Caco-2 (cell line): ENCODE measurements around the gene HOXD8. TPM values are rescaled to one million over a fixed set of nuclear protein-coding genes. Genes with fewer than 3 reads are reported as not detected.

ENCODE experiments used
- BruUV-seq: library from RNA; stranded (reverse); fragments of 400-500 nt; replicated peaks from 2 replicates; lab custom pipeline; 2021; lab: Mats Ljungman, UMichigan
- CTCF ChIA-PET: fragments of 300-600 bp; sonication (Branson Sonifier 250); formaldehyde crosslinking; loops from one replicate; lab custom pipeline; 2022; ENCODE audit warnings: antibody characterized with exemption; lab: Charles Lee
- POLR2A ChIA-PET: fragments of 300-600 bp; sonication (Branson Sonifier 250); formaldehyde crosslinking; loops from one replicate; lab custom pipeline; 2022; ENCODE audit warnings: antibody characterized with exemption; lab: Charles Lee
- DNase-seq, 2 experiments: peaks; one replicate each; pipeline versions ENCODE4 v3.0.0 to v3.0.0-alpha.2; 2020 to 2022
- H3K27me3 ChIP-seq: replicated peaks from 2 replicates; pipeline ENCODE4 v1.6.0; 2011; ENCODE audit warnings: low read length; ENCODE audit not compliant: control insufficient read depth, insufficient read depth
- H3K36me3 ChIP-seq: 2 replicates; pipeline ENCODE4 v1.5.1; 2011; ENCODE audit warnings: low read length; ENCODE audit not compliant: control insufficient read depth, insufficient read depth
- H3K4me1 ChIP-seq: fragments of 250-450 bp; sonication (Bioruptor Pico); 2 replicates; pipeline ENCODE4 v1.5.1; 2020; ENCODE audit warnings: mild to moderate bottlenecking
- H3K4me3 ChIP-seq: 2 replicates; pipeline ENCODE4 v1.5.1; 2011; ENCODE audit warnings: low read depth, mild to moderate bottlenecking, control low read depth, low read length
- H3K9me3 ChIP-seq: fragments of 250-450 bp; sonication (Bioruptor Pico); 2 replicates; pipeline ENCODE4 v1.5.1; 2020; ENCODE audit warnings: mild to moderate bottlenecking, moderate library complexity
- H3K27ac Mint-ChIP-seq: one replicate; pipeline ENCODE4 v1.8.0; 2022; ENCODE audit warnings: mixed read lengths; ENCODE audit not compliant: unreplicated experiment
- H3K27me3 Mint-ChIP-seq: one replicate; pipeline ENCODE4 v1.8.0; 2022; ENCODE audit warnings: mixed read lengths; ENCODE audit not compliant: insufficient read depth, unreplicated experiment
- H3K36me3 Mint-ChIP-seq: one replicate; pipeline ENCODE4 v1.8.0; 2022; ENCODE audit warnings: mild to moderate bottlenecking, mixed read lengths; ENCODE audit not compliant: insufficient read depth, unreplicated experiment
- H3K4me1 Mint-ChIP-seq: one replicate; pipeline ENCODE4 v1.8.0; 2022; ENCODE audit warnings: low read depth, mixed read lengths; ENCODE audit not compliant: unreplicated experiment
- H3K4me3 Mint-ChIP-seq: one replicate; pipeline ENCODE4 v1.8.0; 2022; ENCODE audit warnings: mild to moderate bottlenecking, moderate library complexity, mixed read lengths; ENCODE audit not compliant: unreplicated experiment
- H3K9me3 Mint-ChIP-seq: one replicate; pipeline ENCODE4 v1.8.0; 2022; ENCODE audit warnings: mixed read lengths; ENCODE audit not compliant: unreplicated experiment
- intact Hi-C: fragments of 100-400 bp; cut with micrococcal nuclease; formaldehyde crosslinking; loops from one replicate; pipeline ENCODE4 v1.10.0; 2022; ENCODE audit not compliant: unreplicated experiment
- total RNA-seq: library from RNA; stranded (reverse); gene quantifications from 2 replicates; pipeline ENCODE4 v1.2.3, GENCODE V29; 2022
- TF ChIP-seq, protein P1 (sequence below), 2 experiments: fragments of 200-600 bp in 1 of 2; IDR thresholded peaks; 1 replicate in 1 of 2; 2 replicates in 1 of 2; pipeline versions ENCODE4 v1.5.1 to v1.8.0; 2011 to 2022; ENCODE audit warnings: antibody characterized with exemption in 1 of 2, control low read depth in 1 of 2, inconsistent platforms in 1 of 2, low read depth in 1 of 2, low read length in 1 of 2, mild to moderate bottlenecking in 1 of 2, moderate library complexity in 1 of 2; ENCODE audit not compliant: insufficient read depth in 1 of 2, severe bottlenecking in 1 of 2, unreplicated experiment in 1 of 2

HOXD8 gene
- total RNA-seq, 1 experiment from 2014 or later: not detected

DNA sequence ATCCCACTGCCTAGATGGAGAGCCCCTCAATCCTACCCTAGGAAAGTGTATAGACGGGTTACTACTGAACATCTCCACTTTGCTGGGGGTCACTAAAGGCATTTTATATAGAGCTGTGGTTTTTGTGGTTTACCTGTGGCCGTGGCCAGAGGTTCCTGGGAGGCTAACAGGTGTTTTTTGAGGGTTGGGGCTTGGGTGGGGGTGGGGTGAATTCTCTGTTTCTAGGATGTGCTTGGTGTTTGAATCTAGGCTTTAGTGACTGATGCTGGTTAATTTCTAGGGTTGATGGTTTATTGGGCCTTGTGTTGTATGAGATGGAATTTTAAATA is 7.7 kb downstream of the HOXD8 start:
- TF ChIP-seq, protein P1, sequence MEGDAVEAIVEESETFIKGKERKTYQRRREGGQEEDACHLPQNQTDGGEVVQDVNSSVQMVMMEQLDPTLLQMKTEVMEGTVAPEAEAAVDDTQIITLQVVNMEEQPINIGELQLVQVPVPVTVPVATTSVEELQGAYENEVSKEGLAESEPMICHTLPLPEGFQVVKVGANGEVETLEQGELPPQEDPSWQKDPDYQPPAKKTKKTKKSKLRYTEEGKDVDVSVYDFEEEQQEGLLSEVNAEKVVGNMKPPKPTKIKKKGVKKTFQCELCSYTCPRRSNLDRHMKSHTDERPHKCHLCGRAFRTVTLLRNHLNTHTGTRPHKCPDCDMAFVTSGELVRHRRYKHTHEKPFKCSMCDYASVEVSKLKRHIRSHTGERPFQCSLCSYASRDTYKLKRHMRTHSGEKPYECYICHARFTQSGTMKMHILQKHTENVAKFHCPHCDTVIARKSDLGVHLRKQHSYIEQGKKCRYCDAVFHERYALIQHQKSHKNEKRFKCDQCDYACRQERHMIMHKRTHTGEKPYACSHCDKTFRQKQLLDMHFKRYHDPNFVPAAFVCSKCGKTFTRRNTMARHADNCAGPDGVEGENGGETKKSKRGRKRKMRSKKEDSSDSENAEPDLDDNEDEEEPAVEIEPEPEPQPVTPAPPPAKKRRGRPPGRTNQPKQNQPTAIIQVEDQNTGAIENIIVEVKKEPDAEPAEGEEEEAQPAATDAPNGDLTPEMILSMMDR (IDR thresholded peaks at IDR 0.05; ENCODE audit: insufficient read depth in 1 of 2, low read depth in 1 of 2, low read length in 1 of 2, severe bottlenecking in 1 of 2, unreplicated experiment in 1 of 2): no peak
- ChIA-PET CTCF (interaction anchor here (0.5 to 1.0 kb wide), 2 partner anchors 9 to 318 kb away, joined by 3 to 5 read pairs; no protein-coding TSS in a partner anchor), POLR2A (no interaction called here)
- no peaks in the 10 kb centered on the region for H3K9me3 ChIP-seq
- no peaks in the 10 kb centered on the region for H3K36me3 ChIP-seq
- Mint-ChIP-seq H3K4me1 (peaks cover 11% of the 10 kb centered on the region), H3K4me3 (peak overlapping the region; percentile 76), H3K36me3 (no peaks in the 10 kb centered on the region), H3K27me3 (peaks cover 45% of the 10 kb centered on the region), H3K9me3 (no peaks in the 10 kb centered on the region), H3K27ac (no peak overlapping the region)
- DNase-seq: no peak
- H3K4me3 ChIP-seq: no peak overlapping the region
- intact Hi-C loops: loop anchor here (5.0 kb wide), 1 partner anchor 50 kb away; the partner anchor contains the start of gene HOXD1
- no TSS peak for BruUV-seq
- peaks cover 12% of the 10 kb centered on the region; the same call in 1 of the 2 replicates for H3K4me1 ChIP-seq
- peaks cover 3% of the 10 kb centered on the region for H3K27me3 ChIP-seq

DNA sequence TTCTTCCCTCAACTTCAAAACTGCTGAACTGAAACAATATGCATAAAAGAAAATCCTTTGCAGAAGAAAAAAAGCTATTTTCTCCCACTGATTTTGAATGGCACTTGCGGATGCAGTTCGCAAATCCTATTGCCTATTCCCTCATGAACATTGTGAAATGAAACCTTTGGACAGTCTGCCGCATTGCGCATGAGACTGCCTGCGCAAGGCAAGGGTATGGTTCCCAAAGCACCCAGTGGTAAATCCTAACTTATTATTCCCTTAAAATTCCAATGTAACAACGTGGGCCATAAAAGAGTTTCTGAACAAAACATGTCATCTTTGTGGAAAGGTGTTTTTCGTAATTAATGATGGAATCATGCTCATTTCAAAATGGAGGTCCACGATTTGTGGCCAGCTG is 8.4 kb downstream of the HOXD8 start:
- Histone ChIP-seq H3K36me3 (no peaks in the 10 kb centered on the region), H3K4me3 (no peak overlapping the region), H3K4me1 (0 out of 2 replicates have a peak, but pooled peaks cover 8% of the 10 kb centered on the region), H3K9me3 (no peaks in the 10 kb centered on the region), H3K27me3 (peaks cover 3% of the 10 kb centered on the region)
- Mint-ChIP-seq H3K4me3 (peak overlapping the region; percentile 76), H3K27me3 (peaks cover 40% of the 10 kb centered on the region), H3K9me3 (no peaks in the 10 kb centered on the region), H3K4me1 (peaks cover 7% of the 10 kb centered on the region), H3K27ac (no peak overlapping the region), H3K36me3 (no peaks in the 10 kb centered on the region)
- intact Hi-C loops: loop anchor here (5.0 kb wide), 1 partner anchor 49 kb away; the partner anchor contains the start of gene HOXD1
- TF ChIP-seq, protein P1 (IDR thresholded peaks at IDR 0.05; ENCODE audit: insufficient read depth in 1 of 2, low read depth in 1 of 2, low read length in 1 of 2, severe bottlenecking in 1 of 2, unreplicated experiment in 1 of 2): no peak
- ChIA-PET POLR2A (no interaction called here), CTCF (no interaction called here)
- no peak for DNase-seq
- BruUV-seq: no TSS peak

GRCh38 chr2:176138526-176138922 is 9.0 kb downstream of the HOXD8 start:
- Histone ChIP-seq H3K36me3 (no peaks in the 10 kb centered on the region), H3K9me3 (no peaks in the 10 kb centered on the region), H3K4me3 (no peak overlapping the region), H3K27me3 (peaks cover 3% of the 10 kb centered on the region; the same call in 1 of the 2 replicates), H3K4me1 (0 out of 2 replicates have a peak, but pooled peaks cover 8% of the 10 kb centered on the region)
- DNase-seq: no peak
- Mint-ChIP-seq H3K4me3 (no peak overlapping the region), H3K9me3 (no peaks in the 10 kb centered on the region), H3K27ac (no peak overlapping the region), H3K4me1 (peaks cover 7% of the 10 kb centered on the region), H3K36me3 (no peaks in the 10 kb centered on the region), H3K27me3 (peaks cover 38% of the 10 kb centered on the region)
- intact Hi-C loops: loop anchor here (5.0 kb wide), 1 partner anchor 49 kb away; the partner anchor contains the start of gene HOXD1
- POLR2A ChIA-PET: no interaction called here
- TF ChIP-seq, protein P1 (IDR thresholded peaks at IDR 0.05; ENCODE audit: insufficient read depth in 1 of 2, low read depth in 1 of 2, low read length in 1 of 2, severe bottlenecking in 1 of 2, unreplicated experiment in 1 of 2): no peak
- BruUV-seq: no TSS peak
- CTCF ChIA-PET: no interaction called here
